Activated CD8-positive, alpha-beta memory T cell treated with anti-CD3 and anti-CD28 coated beads, Interleukin-2, amount 50 U/mL, for 24 hours (primary cell): ENCODE results near the gene SPATA24.
"Not testable (repeated sequence)": the region's sequence is repeated elsewhere in the genome, so short reads cannot be mapped to it uniquely, and the experiment has no call there.

Experiments used
- DNase-seq: peaks from one replicate; pipeline ENCODE4 v3.0.0-alpha.2; 2020; ENCODE audit errors: extremely low read depth

The SPATA24 gene

GRCh38 chr5:139417214-139417613 lies 13.3 kb upstream of the SPATA24 start:
- DNase-seq: no peak

- DNase-seq: no peak
These were observed 12.8 kb upstream of the SPATA24 start for GRCh38 chr5:139416651-139417050.

GRCh38 chr5:139415869-139416268 lies 12.0 kb upstream of the SPATA24 start:
- DNase-seq: no peak

- DNase-seq: no peak
These were observed 11.5 kb upstream of the SPATA24 start for GRCh38 chr5:139415221-139415861.

- DNase-seq: no peak
These were observed 10.8 kb upstream of the SPATA24 start for GRCh38 chr5:139414581-139415130.

- DNase-seq: no peak
These were observed 10.1 kb upstream of the SPATA24 start for GRCh38 chr5:139413963-139414362.

GRCh38 chr5:139413153-139413552 lies 9.3 kb upstream of the SPATA24 start:
- DNase-seq: no peak

- DNase-seq: no peak
These were observed 7.3 kb upstream of the SPATA24 start for GRCh38 chr5:139410993-139411828.

GRCh38 chr5:139410121-139410992 lies 6.5 kb upstream of the SPATA24 start:
- no peak for DNase-seq

- not testable (repeated sequence) for DNase-seq
These were observed 5.2 kb upstream of the SPATA24 start for GRCh38 chr5:139409116-139409515.

GRCh38 chr5:139408191-139408590 lies 4.3 kb upstream of the SPATA24 start:
- DNase-seq: no peak

GRCh38 chr5:139407517-139407916 lies 3.6 kb upstream of the SPATA24 start:
- DNase-seq: no peak

GRCh38 chr5:139406963-139407362 lies 3.1 kb upstream of the SPATA24 start:
- DNase-seq: no peak

GRCh38 chr5:139404484-139404840 lies 573 bp upstream of the SPATA24 start:
- DNase-seq: no peak

GRCh38 chr5:139403418-139403786 lies 487 bp downstream of the SPATA24 start:
- DNase-seq: no peak

- no peak for DNase-seq
These were observed 1.2 kb downstream of the SPATA24 start for GRCh38 chr5:139402561-139403158.

GRCh38 chr5:139401546-139401945 lies 2.3 kb downstream of the SPATA24 start:
- DNase-seq: no peak

GRCh38 chr5:139399501-139400121 lies 4.3 kb downstream of the SPATA24 start:
- DNase-seq: no peak

- no peak for DNase-seq
These were observed 6.0 kb downstream of the SPATA24 start for GRCh38 chr5:139397921-139398320.

- DNase-seq: no peak
These were observed 7.2 kb downstream of the SPATA24 start for GRCh38 chr5:139396691-139397090.
